GM21515 (cell line): ENCODE measurements around the gene SMYD1.
"Not testable (repeated sequence)": the region's sequence is repeated elsewhere in the genome, so short reads cannot be mapped to it uniquely, and the experiment has no call there.

Experiments
- ATAC-seq: cut with Tn5 transposase; IDR thresholded peaks from one replicate; pipeline ENCODE4 v1.9.1; 2021; ENCODE audit not compliant: unreplicated experiment

Gene SMYD1

DNA sequence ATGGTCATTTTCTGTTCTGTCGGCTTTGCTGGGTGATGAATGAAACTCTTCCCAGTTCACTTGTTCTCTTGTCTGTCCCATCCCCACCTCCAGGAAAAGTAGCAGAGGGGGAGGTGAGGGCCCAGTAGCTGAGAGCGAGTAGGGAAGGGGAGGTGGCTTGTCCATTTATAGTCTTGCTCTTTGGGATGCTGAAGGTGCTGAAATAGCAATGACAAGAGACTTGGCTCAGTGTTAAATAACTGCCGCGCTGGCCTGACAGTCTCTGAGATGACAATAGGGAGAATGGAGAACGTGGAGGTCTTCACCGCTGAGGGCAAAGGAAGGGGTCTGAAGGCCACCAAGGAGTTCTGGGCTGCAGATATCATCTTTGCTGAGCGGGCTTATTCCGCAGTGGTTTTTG lies at the start of gene SMYD1:
SMYD1 (plus strand) TSS at position 228 of the 400 bp plus-strand sequence; CDS start at position 268, 40 bp downstream.
- no peak for ATAC-seq

DNA sequence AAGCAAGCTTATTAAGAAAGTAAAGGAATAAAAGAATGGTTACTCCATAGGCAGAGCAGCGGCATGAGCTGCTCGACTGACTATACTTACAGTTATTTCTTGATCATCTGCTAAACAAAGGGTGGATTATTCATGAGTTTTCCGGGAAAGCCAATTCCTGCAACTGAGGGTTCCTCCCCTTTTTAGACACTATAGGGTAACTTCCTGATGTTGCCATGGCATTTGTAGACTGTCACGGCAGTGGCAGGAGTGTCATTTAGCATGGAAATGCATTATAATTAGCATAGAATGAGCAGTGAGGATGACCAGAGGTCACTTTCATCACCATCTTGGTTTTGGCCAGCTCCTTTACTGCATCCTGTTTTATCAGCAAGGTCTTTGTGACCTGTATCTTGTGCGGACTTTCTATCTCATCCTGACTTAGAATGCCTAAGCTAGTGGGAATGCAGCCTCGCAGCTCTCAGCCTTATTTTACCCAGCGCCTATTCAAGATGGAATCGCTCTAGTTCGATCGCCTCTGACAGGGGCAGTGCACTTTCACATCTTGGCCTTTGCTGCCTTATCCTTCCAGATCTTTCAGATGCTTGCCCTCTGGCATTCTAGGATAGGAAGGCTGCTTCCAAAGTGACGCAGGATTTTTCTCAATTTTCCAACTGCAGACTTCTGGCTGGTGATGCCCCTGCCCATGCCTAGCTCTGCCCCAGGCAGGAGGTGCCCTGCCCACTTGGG lies 49.4 kb upstream of the SMYD1 start:
- ATAC-seq = not testable (repeated sequence)

DNA sequence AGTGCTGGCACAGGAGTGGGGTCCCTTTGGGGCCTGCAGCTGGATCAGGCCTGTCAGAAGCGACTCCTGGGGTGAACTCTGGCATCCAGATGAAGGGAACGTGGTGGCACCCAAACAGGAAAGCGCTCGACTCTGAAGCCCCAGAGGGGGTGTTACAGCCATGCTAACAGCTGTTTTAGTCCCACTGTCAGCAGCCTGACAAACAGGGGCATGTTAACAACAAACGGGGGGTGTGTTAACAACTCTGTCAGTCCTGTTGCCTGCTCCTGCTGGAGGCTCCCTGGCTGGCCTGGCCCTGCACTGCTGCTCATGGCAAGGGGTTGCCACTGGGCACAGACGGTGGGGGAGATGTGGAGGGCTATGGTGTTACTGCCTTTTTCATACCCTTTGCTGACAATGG lies 48.7 kb upstream of the SMYD1 start:
- ATAC-seq = no peak

DNA sequence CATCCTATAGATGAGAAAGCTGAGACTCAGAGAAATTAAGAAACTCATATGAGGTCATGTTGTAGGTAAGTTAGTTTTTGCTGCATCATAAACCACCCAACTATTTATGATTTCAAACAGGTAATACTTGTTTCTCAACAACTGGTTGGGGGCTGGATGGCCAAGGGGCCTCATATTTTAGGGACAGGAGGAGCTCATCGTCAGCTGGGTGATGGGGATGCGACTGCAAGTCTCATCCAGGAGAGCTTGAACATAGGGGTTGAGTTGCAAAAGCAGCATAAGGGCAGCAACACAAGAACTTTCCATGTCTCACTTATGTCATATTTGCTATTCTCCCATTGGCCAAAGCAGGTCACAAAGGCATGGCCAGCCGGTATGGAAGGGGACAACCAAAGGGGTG lies 47.6 kb upstream of the SMYD1 start:
- no peak for ATAC-seq

DNA sequence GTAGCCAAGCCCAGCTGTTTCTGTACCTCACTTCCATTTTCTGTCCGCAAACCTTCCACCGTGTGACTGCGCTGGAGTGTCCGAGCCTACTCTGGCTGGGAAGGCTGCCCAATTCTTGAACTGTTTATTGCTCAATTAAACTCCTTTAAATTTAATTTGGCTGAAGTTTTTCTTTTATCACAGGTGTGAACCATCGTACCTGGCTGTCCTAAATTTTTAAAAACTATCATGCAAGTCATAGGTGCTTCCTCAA lies 45.0 kb upstream of the SMYD1 start:
- no peak for ATAC-seq

DNA sequence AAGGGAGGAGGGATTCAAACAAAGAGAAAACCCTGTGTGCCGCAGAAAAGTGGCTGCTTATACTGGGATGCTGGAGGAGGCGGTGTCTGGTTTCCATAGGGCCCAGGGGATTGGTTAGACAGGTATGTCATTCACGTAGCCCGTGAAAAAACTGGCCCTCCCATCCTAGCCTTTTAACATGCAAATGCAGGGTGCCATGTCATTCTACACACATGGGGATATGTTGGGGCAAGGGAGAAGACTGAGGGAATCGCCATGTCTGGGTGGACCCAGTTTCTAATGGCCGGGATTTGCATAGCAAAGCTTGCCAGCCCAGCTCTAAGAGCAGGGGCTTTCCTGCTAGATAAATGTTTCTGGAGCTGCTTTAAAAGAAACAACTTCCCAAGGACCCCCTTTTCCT lies 43.1 kb upstream of the SMYD1 start:
- ATAC-seq = no peak

DNA sequence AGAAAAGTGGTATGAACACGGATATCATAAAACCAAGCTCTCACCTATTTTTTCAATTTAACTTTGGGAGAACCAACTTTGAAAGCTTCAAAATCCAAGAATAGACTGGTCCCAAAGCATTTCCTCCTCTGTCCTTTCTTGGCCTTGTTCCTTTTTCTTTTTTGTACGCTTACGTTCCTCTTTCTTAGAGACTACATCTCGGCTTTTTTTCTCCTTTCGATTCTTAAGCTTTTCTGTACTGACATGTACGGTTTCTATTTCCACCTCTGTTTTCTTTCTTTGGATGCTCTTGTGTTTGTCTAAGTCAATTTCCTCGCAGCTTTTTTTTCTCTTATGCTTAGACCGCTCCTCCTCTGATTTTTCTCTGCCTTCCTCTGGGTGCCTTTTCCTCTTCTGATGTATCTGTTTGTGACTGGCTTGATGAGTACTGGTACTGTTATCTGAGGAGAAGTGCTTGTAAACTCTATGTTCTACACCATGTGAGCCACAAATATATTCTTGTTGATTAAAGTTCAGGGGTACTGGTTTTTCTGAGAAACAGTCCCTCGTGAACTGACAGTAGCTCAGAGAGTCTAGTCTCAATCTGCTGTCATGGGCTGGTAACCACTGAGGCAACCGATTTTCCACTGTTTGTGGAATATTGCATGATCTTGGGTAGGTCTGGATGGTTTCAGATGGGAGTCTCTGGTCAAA lies 39.8 kb upstream of the SMYD1 start:
- ATAC-seq = no peak

DNA sequence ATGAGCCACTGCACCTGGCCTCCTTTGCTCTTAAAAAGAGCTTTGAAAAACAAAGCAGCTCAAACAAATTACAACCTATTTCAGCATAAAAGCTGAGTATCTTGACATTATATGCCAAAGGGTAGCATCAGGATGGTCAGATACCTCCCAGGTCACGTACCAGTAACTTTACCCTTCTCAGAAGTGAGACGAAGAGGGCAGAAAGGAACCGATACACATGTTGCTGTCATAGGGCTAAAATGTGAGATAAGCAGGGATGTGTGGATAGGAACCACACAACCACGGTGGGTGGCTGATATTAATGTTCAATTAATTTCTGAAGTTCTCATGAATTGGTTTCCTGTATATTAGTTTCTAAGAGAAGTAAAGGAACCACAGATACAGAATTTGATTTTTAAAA lies 38.7 kb upstream of the SMYD1 start:
- ATAC-seq = no peak

DNA sequence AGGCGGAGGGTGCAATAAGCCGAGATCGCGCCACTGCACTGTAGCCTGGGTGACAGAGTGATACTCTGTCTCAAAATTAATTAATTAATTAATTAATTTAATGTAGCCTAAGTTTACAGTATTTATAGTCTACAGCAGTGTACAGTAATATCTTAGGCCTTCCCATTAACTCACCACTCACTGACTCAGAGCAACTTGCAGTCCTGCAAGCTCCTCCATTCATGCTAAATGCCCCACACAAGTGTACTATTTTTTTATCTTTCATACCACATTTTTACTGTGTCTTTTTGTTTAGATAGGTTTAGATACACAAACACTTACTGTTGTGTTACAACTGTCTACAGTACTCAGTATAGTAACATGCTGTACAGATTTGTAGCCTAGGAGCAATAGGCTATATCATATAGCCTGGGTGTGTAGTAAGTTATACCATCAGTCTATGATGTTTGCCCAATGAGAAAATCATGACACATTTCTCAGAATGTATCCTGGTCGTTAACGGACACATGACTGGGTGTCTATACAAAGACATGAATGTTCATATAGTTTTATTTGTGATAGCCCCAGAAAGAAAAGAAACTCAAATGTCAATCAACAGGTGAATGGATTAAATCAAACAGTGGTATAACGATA lies 35.4 kb upstream of the SMYD1 start:
- no peak for ATAC-seq

DNA sequence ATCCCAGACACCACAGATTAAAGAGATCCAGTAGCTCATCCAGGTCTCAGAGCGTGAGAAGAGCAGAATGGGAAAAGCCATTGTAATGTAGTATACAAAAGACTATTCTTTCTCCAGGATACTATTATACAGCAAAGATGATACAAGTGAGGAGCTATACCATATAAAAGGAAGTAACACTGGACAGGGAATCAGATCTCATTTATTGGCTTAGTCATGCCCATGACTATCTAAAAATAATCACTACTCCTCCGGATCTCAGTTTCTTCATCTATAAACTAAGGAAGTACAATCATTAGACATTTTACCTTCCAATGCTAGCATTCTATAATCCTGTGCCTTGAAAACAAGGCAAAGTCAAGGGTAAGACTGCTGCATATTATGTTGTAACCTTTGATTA lies 31.4 kb upstream of the SMYD1 start:
- no peak for ATAC-seq

DNA sequence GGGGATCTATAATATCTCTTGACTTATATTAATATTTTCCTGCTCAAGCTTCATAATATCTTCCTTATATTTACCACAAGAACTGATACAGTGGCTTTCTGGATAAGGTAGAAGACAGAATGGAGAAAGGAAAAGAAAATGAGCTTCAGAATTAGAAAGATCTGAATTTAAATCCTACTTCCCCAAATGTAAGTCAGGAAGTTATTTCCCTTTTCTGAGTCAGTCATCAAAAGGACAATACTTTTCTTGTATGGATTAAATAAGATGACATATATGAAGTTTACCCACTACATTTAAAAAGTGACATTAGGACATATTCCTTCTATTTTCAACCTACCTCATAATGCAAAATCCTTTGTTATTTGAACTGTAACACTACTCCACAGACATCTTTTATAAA lies 31.0 kb upstream of the SMYD1 start:
- no peak for ATAC-seq

DNA sequence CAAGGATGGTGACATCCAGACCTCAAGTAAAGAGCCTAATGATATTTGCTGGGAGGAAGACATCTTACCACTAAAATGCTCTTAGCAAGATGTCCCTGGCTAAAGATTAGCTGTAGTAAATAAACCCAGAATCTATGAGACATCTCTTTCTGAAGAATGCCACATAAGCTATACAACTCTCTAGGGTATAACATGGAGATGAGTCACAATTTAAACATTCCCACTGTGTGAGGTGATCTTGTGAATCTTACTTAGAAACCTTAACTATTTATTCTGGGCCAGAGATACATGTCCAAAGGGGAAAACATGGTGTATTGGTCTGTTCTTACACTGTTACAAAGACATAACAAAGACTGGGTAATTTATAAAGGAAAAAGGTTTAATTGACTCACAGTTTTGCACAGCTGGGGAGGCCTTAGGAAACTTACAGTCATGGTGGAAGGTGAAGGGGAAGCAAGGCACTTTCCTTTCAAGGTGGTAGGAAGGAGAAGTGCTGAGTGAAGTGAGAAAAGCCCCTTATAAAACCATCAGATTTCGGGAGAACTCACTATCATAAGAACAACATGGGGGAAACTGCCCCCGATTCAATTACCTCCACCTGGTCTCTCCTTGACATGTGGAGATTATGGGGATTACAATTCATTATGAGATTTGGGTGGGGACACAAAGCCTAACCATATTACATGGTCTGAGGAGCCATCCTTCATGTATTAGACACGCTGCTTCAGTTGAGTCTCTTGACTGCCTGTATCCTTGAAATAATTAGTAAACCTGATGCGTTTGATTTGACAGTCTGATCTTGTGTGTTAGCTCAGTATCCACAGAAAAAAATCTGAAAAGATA lies 29.1 kb upstream of the SMYD1 start:
- no peak for ATAC-seq

DNA sequence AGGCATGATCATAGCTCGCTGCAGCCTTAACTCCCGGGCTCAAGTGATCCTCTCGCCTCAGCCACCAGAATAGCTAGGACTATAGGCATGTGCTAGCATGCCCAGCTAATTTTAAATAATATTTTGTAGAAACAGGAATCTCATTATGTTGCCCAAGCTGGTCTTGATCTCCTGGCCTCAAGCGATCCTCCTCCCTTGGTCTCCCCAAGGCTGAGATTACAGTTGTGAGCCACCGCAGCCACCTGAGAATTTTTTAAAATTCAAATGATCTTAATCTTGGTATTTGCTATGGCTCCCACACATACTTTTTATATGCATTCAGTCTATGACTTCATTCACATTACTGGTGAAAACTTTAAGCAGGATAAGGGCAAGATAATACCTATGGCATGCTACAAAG lies 25.1 kb upstream of the SMYD1 start:
- ATAC-seq = no peak

DNA sequence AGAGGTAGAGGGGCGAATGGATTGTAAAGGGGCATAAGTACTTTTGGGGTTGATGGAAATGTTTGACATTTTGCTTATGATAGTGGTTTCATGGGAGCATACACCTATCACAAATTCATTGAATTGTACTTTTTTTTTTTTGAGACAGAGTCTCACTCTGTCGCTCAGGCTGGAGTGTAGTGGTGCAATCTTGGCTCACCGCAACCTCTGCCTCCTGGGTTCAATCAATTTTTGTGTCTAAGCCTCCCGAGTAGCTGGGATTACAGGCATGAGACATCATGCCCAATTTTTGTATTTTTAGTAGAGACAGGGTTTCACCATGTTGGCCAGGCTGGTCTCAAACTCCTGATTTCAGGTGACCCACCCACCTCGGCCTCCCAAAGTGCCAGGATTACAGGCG lies 22.1 kb upstream of the SMYD1 start:
- ATAC-seq = not testable (repeated sequence)

DNA sequence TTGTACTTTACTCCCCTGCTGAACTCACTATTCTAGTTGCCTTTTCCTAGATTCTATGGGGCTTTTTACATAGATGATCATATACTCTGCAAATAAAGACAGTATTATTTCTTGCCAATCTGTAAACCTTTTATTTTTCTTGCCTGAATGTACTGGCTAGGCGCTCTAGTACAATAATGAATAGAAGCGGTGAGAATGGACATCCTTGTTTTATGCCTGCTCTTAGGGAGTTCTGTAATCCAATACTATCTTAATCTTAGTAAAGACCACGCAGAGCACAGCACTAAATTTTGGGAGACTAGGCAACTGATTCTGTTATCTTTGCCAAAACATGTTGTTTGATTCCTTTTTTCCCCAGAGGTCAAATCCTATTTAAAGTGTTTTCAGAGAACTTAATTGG lies 19.1 kb upstream of the SMYD1 start:
- ATAC-seq = no peak

DNA sequence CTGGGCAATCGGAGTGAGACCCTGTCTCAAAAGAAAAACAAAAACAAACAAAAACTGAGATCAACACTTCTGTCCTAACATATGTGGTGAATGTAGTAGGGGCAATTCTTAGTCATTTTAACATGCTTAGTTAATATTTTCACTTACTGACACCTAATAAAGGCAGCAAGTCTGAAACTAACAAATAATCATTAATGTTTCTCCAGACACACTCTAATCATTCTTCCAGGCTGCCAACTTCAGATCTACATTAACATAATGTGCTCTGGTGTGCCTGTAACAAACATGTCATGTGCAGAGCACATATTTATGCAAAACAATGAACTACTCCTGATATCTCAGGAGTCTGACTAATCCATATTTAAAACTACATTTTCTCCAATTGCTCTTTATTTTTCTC lies 18.0 kb upstream of the SMYD1 start:
- no peak for ATAC-seq

DNA sequence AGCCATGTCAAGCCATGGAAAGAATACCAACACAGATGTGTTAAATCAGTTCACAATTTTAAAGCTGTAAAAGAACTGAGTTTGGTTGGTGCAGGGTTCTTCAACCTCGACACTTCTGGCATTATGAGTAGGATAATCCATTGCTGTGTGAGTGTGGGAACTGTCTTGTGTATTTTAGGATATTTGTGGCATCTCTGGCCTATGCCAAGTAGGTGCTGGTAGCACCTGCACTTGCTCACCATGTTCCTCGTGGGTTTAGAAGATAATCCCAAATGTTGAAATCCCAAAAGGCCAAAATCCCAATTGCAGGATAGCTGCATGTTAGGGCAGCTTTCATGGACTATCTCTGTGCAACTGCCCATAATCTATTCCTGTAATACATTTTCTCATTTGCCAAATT lies 15.8 kb upstream of the SMYD1 start:
- ATAC-seq = no peak

DNA sequence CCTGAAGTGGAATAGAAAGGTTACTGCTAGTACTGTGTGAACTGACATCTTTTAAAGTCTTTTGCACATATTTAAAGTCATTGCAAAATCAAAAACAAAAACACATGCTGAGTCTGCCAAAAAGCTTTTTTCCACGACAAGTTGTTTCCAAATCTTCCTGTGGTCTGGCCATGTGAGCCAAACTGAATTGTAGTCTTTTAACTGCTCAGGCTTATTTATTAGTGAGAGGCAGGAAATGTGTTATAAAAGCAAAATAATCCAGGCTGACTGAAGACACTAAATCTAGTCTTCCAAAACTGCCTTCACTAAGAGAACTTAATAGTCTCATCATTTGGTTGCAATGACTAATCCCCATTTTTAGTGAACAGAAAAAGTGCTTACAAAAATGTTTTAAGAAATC lies 14.3 kb upstream of the SMYD1 start:
- ATAC-seq = no peak

DNA sequence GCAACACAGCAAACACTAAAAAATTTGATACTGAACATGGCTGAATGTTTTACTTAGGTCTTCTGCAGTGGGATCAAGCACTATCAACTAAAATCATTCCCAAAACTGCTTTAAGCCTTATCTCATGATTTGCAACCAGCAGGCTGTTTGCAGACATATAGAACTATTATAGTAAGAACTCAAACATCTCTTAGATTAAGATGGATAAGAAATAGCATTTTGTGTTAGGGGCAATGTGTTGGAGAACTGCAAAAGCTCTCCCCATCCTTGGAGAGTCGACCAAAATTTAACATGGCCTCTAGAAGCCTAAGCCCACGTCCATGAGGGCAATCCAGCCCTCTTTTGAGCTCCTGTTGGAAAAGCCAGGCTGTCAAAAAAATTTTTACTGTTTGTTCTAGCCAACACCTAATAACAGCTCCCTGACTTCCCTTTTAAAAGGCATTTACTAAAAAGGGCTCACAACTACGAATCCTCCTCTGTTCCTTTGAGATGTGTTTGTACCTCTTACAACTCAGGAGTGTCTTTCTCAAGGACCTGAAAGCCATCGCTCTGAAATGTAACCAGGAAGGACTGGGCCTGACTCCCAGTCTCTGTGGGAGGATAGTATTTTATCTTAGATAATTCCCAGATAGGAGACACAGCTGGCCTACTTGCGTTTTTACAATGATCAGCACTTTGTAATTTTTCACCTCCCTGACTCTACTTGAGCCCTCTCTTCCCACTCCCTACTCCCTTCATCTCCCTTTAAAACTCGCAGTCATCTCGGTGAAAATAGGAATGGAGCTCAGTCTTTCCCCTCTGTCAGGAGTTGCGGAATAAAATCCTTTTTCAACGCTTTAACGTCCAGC lies 13.5 kb upstream of the SMYD1 start:
- ATAC-seq = no peak

DNA sequence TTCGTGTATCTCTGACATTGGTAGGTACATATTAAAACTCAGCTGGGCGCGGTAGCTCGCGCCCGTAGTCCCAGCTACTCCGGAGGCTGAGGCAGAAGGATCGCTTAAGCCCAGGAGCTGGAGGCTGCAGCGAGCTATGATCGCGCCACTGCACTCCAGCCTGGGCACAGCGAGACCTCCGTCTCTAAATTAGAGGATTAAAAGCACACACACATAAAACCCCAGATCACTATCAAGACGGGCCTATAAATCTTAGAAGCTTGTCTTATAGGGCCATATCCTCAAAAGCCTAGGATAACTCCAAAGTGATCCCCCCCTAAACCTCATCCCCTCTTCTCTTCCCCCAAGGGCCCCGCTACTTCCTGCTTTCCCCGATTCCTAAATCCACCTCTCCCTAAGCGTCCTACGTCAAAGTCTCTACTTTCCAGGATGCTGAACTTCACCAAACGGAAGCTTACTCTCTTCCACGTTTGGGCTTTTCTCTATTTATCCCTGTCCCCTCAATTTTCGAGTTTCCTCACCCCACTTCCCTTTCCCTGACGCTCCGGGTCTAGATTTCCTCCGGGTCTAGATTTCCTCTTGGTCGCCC lies 12.7 kb upstream of the SMYD1 start:
- ATAC-seq = no peak
